Left kidney (tissue), 2 donors: ENCODE measurements around the gene NMB. TPM values are rescaled to one million over a fixed set of nuclear protein-coding genes. Genes with fewer than 3 reads are reported as not detected.
"Not testable (repeated sequence)": the region's sequence is repeated elsewhere in the genome, so short reads cannot be mapped to it uniquely, and the experiment has no call there.

Experiments
- DNase-seq: peaks from one replicate; pipeline ENCODE4 v3.0.0-alpha.2; 2013
- polyA plus RNA-seq: library from polyadenylated mRNA; unstranded; fragments of 120-200 nt; gene quantifications from one replicate; pipeline ENCODE4 v1.2.1, GENCODE V29; 2013; ENCODE audit not compliant: insufficient read length

The NMB gene
- polyA plus RNA-seq, 1 donor = 4.2 TPM

- DNase-seq = no peak
Measured at GRCh38 chr15:84657748-84658079, 285 bp downstream of the NMB start.

- no peak for DNase-seq
Measured at GRCh38 chr15:84656972-84657371, 1.0 kb downstream of the NMB start.

DNA sequence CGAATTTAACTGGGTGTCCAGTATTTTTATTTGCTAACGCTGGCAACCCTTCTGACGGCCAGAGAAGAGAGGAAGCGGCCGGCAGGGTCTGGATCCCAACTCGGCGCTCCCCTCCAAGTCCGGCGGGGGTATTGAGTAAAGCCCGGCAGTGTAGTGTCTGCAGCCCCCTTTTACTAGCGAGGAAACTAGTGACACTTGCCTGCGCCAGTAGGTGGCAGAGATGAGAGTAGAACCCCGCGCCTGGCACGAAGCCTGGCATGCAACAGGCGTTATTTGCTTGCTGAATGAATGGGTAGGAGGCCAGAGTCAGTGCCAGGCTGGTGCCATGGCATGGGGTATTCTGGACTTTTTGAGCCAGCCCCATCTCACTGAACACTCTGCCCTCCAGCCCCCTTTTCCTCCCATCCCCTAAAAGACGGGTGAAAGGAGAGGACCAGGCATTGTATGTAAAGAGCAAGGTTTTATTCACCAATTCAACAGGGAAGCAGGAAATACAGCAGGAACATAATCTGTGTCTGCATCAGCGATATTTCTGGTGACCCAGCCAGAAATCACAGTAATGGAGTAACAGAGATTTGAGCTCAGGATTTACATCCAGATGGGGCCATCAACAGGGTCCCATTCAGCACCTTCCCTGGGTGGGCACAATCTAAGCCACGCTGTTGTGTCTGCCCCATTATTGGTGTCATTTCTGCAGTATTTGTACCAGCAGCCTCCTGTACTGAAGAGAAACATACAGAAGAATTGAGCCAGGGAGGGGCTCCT lies 3.1 kb downstream of the NMB start:
- DNase-seq = peak; percentile 70

DNA sequence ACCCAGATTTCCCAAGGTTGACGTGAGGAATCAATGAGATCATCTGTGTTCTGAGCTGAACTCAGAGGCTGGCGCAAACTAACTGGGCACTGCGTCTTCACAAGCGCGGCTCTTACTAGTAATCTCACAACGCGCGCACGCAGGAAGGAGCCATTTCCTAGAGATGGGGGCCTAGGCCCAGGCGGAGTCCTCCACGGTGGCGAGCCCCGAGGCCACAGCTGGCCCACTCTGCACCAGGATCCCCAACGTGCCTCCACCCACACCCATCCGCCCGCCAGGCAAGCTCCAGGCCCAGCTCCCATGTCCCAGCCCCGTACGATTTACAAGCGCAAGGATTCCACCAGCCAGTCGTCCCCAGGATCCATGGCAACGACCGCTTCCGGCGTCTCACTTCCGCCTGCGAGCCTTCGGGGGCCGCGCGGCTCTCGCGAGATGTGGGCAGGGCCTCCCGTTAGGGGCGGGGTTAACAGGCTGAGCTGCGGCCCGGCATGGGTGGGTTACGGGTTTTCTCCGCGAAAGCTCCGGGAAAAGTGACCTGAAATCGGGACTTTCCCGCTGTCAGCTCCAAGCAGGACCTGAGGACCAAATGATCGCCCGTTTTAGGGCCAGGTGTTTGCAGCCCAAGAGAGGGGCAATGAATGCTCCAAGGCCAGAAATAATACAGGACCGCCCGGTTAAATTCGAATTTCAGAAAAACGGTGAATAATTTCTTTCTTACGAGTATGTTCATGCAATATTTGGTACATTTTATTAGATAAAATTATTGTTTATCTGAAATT lies 3.9 kb downstream of the NMB start, which contains the start of gene WDR73:
Gene WDR73, minus strand, starts transcription at position 374 of the 779 bp plus-strand sequence. Its CDS starts 9 bp downstream, at position 365.
- peak; percentile 97 for DNase-seq

DNA sequence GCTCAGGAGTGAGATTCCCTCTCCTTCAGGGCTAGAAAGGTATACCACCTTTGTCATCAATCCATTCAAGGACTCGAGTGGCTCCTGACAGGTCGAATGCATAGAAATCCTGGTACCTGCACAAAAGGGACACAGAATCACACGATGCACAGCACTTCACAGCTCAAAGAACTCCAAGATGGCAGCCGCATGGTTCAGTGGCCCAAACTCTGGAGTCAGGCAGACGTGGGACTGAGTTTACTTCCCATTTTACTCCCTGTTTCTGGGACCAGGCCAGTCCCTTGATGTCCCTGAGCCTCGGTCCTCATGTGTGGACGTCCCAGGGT lies 4.5 kb downstream of the NMB start:
- DNase-seq = no peak

DNA sequence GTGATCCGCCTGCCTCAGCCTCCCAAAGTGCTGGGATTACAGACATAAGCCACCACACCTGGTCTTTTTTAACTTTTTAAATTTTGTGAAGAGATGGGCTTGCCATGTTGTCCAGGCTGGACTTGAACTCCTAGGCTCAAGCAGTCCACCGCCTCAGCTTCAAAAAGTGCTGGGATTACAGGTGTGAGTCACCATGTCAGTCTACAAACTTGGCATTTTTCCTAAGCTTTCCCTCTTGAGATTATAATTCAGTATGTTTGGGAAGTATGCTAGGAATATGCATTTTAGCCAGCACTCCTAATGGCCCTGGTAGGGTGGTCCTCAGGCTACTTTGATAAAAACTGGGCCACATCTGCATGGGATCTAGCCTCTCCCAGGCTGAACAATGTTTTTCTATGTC lies 8.3 kb downstream of the NMB start:
- no peak for DNase-seq

DNA sequence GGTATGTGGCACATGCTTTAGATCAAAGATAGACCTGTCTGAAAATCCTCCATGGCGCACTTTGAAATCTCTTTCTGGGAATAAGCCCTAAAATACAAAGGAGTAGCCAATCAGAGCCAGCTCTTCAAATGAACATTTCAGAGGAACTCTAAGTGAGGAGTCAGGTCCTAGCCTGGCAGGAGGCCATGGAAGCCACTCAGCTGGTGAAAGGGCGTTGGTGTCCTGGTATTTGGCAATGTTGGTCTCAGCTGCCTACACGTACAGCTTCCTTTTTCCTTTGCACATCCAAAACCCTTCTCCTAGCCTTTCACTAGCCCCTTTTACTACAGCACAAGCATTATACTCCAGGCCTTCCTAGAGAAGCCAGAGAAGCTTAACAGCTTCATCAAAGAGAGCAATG lies 9.5 kb downstream of the NMB start:
- DNase-seq = no peak

DNA sequence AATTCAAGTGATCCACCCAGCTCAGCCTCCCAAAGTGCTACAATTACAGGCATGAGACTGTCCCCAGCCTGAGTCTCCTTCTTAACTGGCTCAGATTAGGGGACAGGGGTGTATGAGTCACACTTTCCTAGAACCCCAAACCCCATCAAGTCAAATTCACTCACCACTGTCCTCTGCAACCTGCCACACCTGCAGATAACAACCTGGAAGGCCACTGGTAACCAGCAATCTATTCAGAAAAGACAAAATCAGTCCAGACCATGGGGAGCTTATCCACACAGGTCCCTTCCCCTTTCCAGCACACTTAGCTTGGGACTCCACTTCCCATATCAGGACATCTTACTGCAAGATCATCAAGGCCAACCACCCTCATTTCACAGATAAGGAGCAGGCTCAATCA lies 10.3 kb downstream of the NMB start:
- DNase-seq = no peak

DNA sequence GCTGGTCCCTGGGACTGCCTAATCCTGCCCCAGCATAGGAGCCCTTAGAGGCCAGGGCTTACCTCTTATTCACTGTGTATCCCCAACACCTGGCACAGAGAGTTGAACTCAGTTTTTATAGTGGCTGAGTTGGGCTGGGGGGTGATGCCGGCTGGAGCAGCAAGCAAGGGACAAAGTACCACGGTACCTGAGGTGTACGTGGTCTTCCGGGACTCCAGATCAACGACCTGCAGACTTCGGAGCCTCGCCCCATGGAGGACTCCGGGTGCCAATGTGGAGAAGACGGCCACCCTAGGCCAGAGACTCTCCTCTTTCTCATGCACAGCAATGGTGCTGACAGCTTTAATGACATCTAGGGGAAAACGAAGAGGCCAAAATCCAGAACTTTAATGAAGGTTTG lies 12.0 kb downstream of the NMB start:
- no peak for DNase-seq

GRCh38 chr15:84645496-84645895 lies 12.5 kb downstream of the NMB start:
- DNase-seq = no peak

- DNase-seq = no peak
Measured at GRCh38 chr15:84643838-84644237, 14.2 kb downstream of the NMB start.

- not testable (repeated sequence) for DNase-seq
Measured at GRCh38 chr15:84642640-84643039, 15.4 kb downstream of the NMB start.

DNA sequence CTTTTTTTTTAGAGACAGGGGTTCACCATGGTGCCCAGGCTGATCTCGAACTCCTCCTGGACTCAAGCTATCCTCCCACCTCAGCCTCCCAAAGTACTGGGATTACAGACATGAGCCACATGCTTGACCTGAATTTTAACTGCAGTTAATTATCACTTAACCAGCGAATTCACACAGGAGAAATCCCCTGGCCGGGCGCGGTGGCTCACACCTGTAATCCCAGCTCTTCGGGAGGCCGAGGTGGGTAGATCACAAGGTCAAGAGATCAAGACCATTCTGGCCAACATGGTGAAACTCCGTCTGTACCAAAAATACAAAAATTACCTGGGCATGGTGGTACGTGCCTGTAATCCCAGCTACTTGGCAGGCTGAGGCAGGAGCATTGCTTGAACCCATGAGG lies 16.1 kb downstream of the NMB start:
- not testable (repeated sequence) for DNase-seq

DNA sequence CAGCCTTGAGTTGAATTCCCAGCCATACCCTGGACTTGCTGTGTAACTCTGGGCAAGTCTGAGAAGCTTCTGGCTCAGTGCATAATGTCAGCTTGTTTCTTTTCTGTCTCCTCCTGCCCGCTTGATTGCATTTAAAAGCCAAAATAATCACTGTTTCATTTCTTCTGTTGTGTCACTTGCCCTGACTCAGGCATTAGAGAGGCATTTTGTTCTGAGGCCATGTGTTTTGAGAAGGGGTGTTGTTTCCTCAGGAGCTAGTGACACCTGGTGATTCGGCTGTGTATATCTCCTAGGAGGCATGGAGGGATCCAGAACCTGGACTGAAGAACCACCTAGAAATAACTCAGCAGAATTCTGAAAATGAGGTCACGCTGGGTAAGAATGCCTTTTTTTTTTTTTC lies 19.9 kb downstream of the NMB start:
- DNase-seq = no peak

- DNase-seq = no peak
Measured at GRCh38 chr15:84634228-84634837, 23.7 kb downstream of the NMB start.

- DNase-seq = peak; percentile 64
Measured at GRCh38 chr15:84633311-84634227, 24.4 kb downstream of the NMB start.

DNA sequence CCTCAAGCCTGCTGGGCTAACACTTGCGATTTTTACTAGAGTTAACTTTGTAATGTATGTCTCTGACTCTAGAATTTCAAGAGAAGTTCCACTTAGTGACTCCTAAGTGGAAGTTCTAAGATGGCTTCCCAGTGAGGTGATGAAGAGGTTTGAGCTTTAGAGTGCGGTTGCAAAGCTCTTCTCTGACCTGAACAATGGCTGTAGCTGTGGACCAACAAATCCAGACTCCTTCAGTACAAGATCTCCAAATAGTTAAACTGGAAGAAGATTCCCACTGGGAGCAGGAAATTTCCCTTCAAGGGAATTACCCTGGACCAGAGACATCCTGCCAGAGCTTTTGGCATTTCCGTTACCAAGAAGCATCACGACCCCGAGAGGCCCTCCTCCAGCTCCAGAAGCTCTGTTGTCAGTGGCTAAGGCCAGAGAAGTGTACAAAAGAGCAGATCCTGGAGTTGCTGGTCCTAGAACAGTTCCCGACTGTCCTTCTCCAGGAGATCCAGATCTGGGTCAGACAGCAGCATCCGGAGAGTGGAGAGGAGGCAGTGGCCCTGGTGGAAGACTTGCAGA lies 26.2 kb downstream of the NMB start:
- no peak for DNase-seq

- DNase-seq = no peak
Measured at GRCh38 chr15:84629033-84629432, 29.0 kb downstream of the NMB start.

DNA sequence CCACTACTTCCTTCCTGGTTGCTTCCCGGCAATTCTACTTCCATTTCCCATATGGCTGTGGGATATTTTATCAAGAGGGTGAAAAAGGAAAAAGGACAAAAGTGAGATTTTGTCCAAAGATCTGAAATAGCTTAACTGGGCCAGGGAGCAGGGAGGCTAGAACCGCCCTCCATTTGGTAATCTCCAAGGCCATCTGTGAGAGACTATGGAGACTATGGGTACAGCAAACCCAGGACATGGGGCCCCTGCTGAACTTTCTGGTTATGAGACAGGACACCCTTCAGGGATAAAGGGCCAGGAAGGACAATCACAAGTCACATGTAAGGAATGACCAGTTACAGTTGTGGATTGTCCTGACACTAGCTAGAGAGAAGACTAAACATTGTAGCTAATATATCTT lies 32.9 kb downstream of the NMB start:
- DNase-seq = no peak

- DNase-seq = no peak
Measured at GRCh38 chr15:84624359-84624758, 33.6 kb downstream of the NMB start.

GRCh38 chr15:84621358-84621979 lies 36.5 kb downstream of the NMB start:
- no peak for DNase-seq
